ENCODE results near the gene GRAMD1B. TPM values are rescaled to one million over a fixed set of nuclear protein-coding genes. Genes with fewer than 3 reads are reported as not detected.

GRAMD1B gene
- total and polyA plus RNA-seq, 2 donors (not counting 1 experiment from before 2014, with no cell fraction given): 0.83 to 1.5 TPM

- DNase-seq (ENCODE audit: low read depth in 2 of 2): peak in 1 of 2 donors; percentile 60
Measured at GRCh38 chr11:123386796-123387510, 43.1 kb upstream of the GRAMD1B start.

DNA sequence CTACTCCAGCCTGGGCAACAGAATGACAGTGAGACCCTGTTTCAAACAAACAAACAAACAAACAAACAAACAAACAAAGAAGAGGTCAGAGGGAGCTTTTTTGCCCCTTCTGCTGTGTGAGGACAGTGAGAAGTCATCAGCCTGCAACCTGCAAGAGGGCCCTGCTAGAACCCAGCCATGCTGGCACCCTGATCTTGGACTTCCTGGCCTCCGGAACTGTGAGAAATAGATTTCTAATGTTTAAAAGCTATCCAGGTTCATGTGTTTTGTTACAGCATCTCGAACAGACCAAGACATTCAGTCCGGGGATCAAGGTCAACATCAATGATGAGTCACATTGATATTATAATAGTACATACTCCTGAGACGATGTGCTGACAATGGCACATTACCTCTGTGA is 41.4 kb upstream of the GRAMD1B start:
- no peak overlapping the region for H3K9ac ChIP-seq (ENCODE audit: insufficient read depth, low read length)
- no peak overlapping the region for H2AFZ ChIP-seq (ENCODE audit: low read length)
- H4K20me1 ChIP-seq (ENCODE audit: control insufficient read depth, extremely low read depth, insufficient read depth, low read length): no peaks in the 10 kb centered on the region
- DNase-seq (ENCODE audit: low read depth in 2 of 2): no peak
- no peak overlapping the region for H3K4me3 ChIP-seq (replicated peaks in 1 of 4; ENCODE audit: control extremely low read depth in 1 of 4, insufficient read depth in 1 of 4, low read depth in 3 of 4, low read length in 4 of 4)
- H3K27me3 ChIP-seq (ENCODE audit: control insufficient read depth, insufficient read depth, low read length): peaks cover 2% of the 10 kb centered on the region
- H3K4me2 ChIP-seq (ENCODE audit: extremely low read depth, insufficient read depth, low read length): no peak overlapping the region
- H3K4me1 ChIP-seq (ENCODE audit: control insufficient read depth, extremely low read depth, insufficient read depth, low read length): no peaks in the 10 kb centered on the region
- H3K27ac ChIP-seq (ENCODE audit: insufficient read depth, low read length): no peak overlapping the region
- no peaks in the 10 kb centered on the region for H3K79me2 ChIP-seq (ENCODE audit: control insufficient read depth, insufficient read depth, low read length)
- H3K36me3 ChIP-seq (ENCODE audit: control insufficient read depth, insufficient read depth, low read length): no peaks in the 10 kb centered on the region
- H3K9me3 ChIP-seq (ENCODE audit: control insufficient read depth, insufficient read depth, low read depth, low read length): no peaks in the 10 kb centered on the region
- TF ChIP-seq, protein P1, sequence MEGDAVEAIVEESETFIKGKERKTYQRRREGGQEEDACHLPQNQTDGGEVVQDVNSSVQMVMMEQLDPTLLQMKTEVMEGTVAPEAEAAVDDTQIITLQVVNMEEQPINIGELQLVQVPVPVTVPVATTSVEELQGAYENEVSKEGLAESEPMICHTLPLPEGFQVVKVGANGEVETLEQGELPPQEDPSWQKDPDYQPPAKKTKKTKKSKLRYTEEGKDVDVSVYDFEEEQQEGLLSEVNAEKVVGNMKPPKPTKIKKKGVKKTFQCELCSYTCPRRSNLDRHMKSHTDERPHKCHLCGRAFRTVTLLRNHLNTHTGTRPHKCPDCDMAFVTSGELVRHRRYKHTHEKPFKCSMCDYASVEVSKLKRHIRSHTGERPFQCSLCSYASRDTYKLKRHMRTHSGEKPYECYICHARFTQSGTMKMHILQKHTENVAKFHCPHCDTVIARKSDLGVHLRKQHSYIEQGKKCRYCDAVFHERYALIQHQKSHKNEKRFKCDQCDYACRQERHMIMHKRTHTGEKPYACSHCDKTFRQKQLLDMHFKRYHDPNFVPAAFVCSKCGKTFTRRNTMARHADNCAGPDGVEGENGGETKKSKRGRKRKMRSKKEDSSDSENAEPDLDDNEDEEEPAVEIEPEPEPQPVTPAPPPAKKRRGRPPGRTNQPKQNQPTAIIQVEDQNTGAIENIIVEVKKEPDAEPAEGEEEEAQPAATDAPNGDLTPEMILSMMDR (conservative IDR thresholded peaks at IDR 0.05 in 1 of 2, IDR thresholded peaks at IDR 0.05 in 1 of 2; ENCODE audit: low read depth in 1 of 2, low read length in 2 of 2): no peak
- TF ChIP-seq EZH2 (IDR thresholded peaks at IDR 0.05; ENCODE audit: low read length, missing control alignments): no peak

More at GRCh38 chr11:123386796-123387510, 43.1 kb upstream of the GRAMD1B start:
- Histone ChIP-seq H3K9ac (ENCODE audit: insufficient read depth, low read length) (no peak overlapping the region), H3K36me3 (ENCODE audit: control insufficient read depth, insufficient read depth, low read length) (no peaks in the 10 kb centered on the region), H3K79me2 (ENCODE audit: control insufficient read depth, insufficient read depth, low read length) (no peaks in the 10 kb centered on the region), H3K4me1 (ENCODE audit: control insufficient read depth, extremely low read depth, insufficient read depth, low read length) (no peaks in the 10 kb centered on the region), H4K20me1 (ENCODE audit: control insufficient read depth, extremely low read depth, insufficient read depth, low read length) (no peaks in the 10 kb centered on the region), H3K9me3 (ENCODE audit: control insufficient read depth, insufficient read depth, low read depth, low read length) (no peaks in the 10 kb centered on the region), H2AFZ (ENCODE audit: low read length) (no peak overlapping the region), H3K27ac (ENCODE audit: insufficient read depth, low read length) (no peak overlapping the region), H3K27me3 (ENCODE audit: control insufficient read depth, insufficient read depth, low read length) (no peaks in the 10 kb centered on the region), H3K4me3 (replicated peaks in 1 of 4; ENCODE audit: control extremely low read depth in 1 of 4, insufficient read depth in 1 of 4, low read depth in 3 of 4, low read length in 4 of 4) (no peak overlapping the region), H3K4me2 (ENCODE audit: extremely low read depth, insufficient read depth, low read length) (no peak overlapping the region)
- TF ChIP-seq, protein P1 (conservative IDR thresholded peaks at IDR 0.05 in 1 of 2, IDR thresholded peaks at IDR 0.05 in 1 of 2; ENCODE audit: low read depth in 1 of 2, low read length in 2 of 2): no peak
- TF ChIP-seq EZH2 (IDR thresholded peaks at IDR 0.05; ENCODE audit: low read length, missing control alignments): no peak

DNA sequence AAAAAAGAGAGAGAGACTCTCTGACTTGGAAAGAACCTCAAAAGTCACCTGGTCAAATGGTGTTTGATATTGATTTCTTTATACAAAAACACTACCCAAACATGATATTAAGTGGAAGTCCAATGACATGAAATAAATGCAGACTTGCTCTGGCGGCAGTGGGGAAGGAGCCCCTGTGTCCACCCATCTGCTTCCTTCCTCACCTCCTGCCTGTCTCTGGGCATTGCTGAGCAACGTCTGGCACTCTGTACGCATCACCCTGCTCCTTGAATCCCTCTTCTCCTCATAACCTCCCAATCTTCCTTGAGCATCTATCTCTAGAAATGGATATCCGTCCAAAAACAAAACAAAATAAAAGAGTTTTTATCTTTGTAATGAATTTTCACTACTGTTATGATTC is 39.9 kb upstream of the GRAMD1B start:
- H2AFZ ChIP-seq (ENCODE audit: low read length): no peak overlapping the region
- H3K4me3 ChIP-seq (replicated peaks in 1 of 4; ENCODE audit: control extremely low read depth in 1 of 4, insufficient read depth in 1 of 4, low read depth in 3 of 4, low read length in 4 of 4): no peak overlapping the region
- no peak overlapping the region for H3K27ac ChIP-seq (ENCODE audit: insufficient read depth, low read length)
- H3K9ac ChIP-seq (ENCODE audit: insufficient read depth, low read length): no peak overlapping the region
- DNase-seq (ENCODE audit: low read depth in 2 of 2): no peak
- TF ChIP-seq, protein P1 (conservative IDR thresholded peaks at IDR 0.05 in 1 of 2, IDR thresholded peaks at IDR 0.05 in 1 of 2; ENCODE audit: low read depth in 1 of 2, low read length in 2 of 2): no peak
- no peak for TF ChIP-seq EZH2 (IDR thresholded peaks at IDR 0.05; ENCODE audit: low read length, missing control alignments)
- H3K4me1 ChIP-seq (ENCODE audit: control insufficient read depth, extremely low read depth, insufficient read depth, low read length): no peaks in the 10 kb centered on the region
- no peaks in the 10 kb centered on the region for H3K79me2 ChIP-seq (ENCODE audit: control insufficient read depth, insufficient read depth, low read length)
- peaks cover 3% of the 10 kb centered on the region for H3K27me3 ChIP-seq (ENCODE audit: control insufficient read depth, insufficient read depth, low read length)
- no peaks in the 10 kb centered on the region for H4K20me1 ChIP-seq (ENCODE audit: control insufficient read depth, extremely low read depth, insufficient read depth, low read length)
- H3K9me3 ChIP-seq (ENCODE audit: control insufficient read depth, insufficient read depth, low read depth, low read length): no peaks in the 10 kb centered on the region
- no peaks in the 10 kb centered on the region for H3K36me3 ChIP-seq (ENCODE audit: control insufficient read depth, insufficient read depth, low read length)
- no peak overlapping the region for H3K4me2 ChIP-seq (ENCODE audit: extremely low read depth, insufficient read depth, low read length)

All from fibroblast of lung (primary cell).